ENCODE data around the gene TRUB1.
"Not testable (repeated sequence)": the region's sequence is repeated elsewhere in the genome, so short reads cannot be mapped to it uniquely, and the experiment has no call there.

Gene TRUB1

GRCh38 chr10:114937962-114938855 is at the start of gene TRUB1:
Gene TRUB1, plus strand, starts transcription at chr10:114938195. Its CDS starts 59 bp downstream, at chr10:114938254.
- no peaks in the 10 kb centered on the region for H3K9me3 Mint-ChIP-seq (ENCODE audit: low read depth)
- H3K36me3 Mint-ChIP-seq = peaks cover 4% of the 10 kb centered on the region
- H3K27ac Mint-ChIP-seq = peak within 1 kb of the TSS; percentile 96
- no peaks in the 10 kb centered on the region for H3K27me3 Mint-ChIP-seq
- H3K4me3 Mint-ChIP-seq = peak within 1 kb of the TSS; percentile 97
- H3K4me1 Mint-ChIP-seq (ENCODE audit: low read depth) = peaks cover 37% of the 10 kb centered on the region

DNA sequence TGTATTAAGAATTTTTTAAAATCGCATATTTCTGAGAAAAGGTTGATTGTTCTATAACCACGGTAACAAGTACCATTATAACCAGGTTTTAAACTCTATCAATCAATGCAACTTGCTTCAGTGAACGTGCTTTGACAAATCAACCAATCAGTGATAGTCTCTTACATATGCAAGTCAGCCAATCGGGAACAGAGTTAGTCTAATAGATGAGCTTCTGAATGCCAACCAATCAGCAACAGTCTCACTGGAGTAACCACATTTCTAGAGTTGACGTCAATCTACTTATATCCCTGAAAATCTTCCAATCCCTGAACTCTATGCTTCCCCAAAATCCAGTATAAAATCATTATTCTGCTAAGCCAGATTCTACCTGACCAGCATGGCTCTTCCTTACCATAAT is 44.7 kb upstream of the TRUB1 start:
- no peak overlapping the region for H3K4me3 Mint-ChIP-seq
- H3K36me3 Mint-ChIP-seq = no peaks in the 10 kb centered on the region
- H3K27ac Mint-ChIP-seq = no peak overlapping the region

GRCh38 chr10:114894911-114895310 is 43.1 kb upstream of the TRUB1 start:
- no peaks in the 10 kb centered on the region for H3K36me3 Mint-ChIP-seq
- no peak overlapping the region for H3K4me3 Mint-ChIP-seq
- no peak overlapping the region for H3K27ac Mint-ChIP-seq
- H3K4me1 Mint-ChIP-seq (ENCODE audit: low read depth) = no peaks in the 10 kb centered on the region
- H3K27me3 Mint-ChIP-seq = no peaks in the 10 kb centered on the region
- no peaks in the 10 kb centered on the region for H3K9me3 Mint-ChIP-seq (ENCODE audit: low read depth)

More for the DNA sequence above, 44.7 kb upstream of the TRUB1 start:
- peaks cover 4% of the 10 kb centered on the region for H3K27me3 Mint-ChIP-seq
- no peaks in the 10 kb centered on the region for H3K9me3 Mint-ChIP-seq (ENCODE audit: low read depth)
- H3K4me1 Mint-ChIP-seq (ENCODE audit: low read depth) = no peaks in the 10 kb centered on the region

- not testable (repeated sequence) for H3K4me1 Mint-ChIP-seq (ENCODE audit: low read depth); H3K27me3 Mint-ChIP-seq; H3K27ac Mint-ChIP-seq; H3K4me3 Mint-ChIP-seq; H3K9me3 Mint-ChIP-seq (ENCODE audit: low read depth); H3K36me3 Mint-ChIP-seq
Observed at GRCh38 chr10:114897011-114897410, 41.0 kb upstream of the TRUB1 start.

DNA sequence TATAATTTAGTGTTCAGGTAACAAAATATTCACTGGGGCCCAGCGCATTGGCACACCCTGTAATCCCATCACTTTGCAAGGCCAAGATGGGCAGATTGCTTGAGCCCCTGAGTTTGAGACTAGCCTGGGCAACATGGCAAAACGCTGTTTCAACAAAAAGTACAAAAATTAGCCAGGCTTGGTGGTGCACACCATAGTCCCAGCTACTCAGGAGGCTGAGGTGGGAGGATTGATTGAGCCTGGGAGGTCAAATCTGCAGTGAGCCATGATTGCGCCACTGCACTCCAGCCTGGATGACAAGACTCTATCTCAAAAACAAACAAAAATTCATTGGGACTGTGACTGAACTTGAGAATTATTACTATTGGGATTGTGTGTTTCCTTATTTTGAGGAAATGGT is 40.4 kb upstream of the TRUB1 start:
- Mint-ChIP-seq H3K4me3 (no peak overlapping the region), H3K27me3 (peaks cover 5% of the 10 kb centered on the region), H3K27ac (no peak overlapping the region), H3K9me3 (ENCODE audit: low read depth) (no peaks in the 10 kb centered on the region), H3K36me3 (no peaks in the 10 kb centered on the region), H3K4me1 (ENCODE audit: low read depth) (no peaks in the 10 kb centered on the region)

DNA sequence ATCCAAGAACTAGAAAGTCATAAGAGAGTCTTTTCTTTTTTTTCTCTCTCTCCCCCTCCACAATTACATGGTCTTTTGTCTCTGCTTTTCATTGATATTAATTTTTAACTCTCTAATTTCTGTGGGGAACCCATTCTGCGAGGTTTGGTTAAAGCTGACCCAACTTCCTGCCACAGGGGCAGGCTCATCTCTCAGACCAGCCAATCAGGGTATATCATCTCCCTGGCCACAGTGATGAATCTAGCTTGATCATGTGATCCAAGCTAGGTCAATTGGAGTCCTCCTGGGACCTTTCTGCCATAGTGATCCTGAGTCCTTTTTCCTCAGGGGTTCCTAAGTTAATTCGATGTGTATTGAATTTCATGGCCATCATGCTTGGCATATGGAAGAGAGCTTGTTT is 38.0 kb upstream of the TRUB1 start:
- no peak overlapping the region for H3K4me3 Mint-ChIP-seq
- no peaks in the 10 kb centered on the region for H3K4me1 Mint-ChIP-seq (ENCODE audit: low read depth)
- H3K27me3 Mint-ChIP-seq = peaks cover 5% of the 10 kb centered on the region
- H3K9me3 Mint-ChIP-seq (ENCODE audit: low read depth) = no peaks in the 10 kb centered on the region
- no peaks in the 10 kb centered on the region for H3K36me3 Mint-ChIP-seq
- no peak overlapping the region for H3K27ac Mint-ChIP-seq

- H3K36me3 Mint-ChIP-seq = no peaks in the 10 kb centered on the region
- peaks cover 5% of the 10 kb centered on the region for H3K27me3 Mint-ChIP-seq
- no peak overlapping the region for H3K4me3 Mint-ChIP-seq
- H3K9me3 Mint-ChIP-seq (ENCODE audit: low read depth) = no peaks in the 10 kb centered on the region
- H3K27ac Mint-ChIP-seq = no peak overlapping the region
- H3K4me1 Mint-ChIP-seq (ENCODE audit: low read depth) = no peaks in the 10 kb centered on the region
Observed at GRCh38 chr10:114900658-114901057, 37.3 kb upstream of the TRUB1 start.

DNA sequence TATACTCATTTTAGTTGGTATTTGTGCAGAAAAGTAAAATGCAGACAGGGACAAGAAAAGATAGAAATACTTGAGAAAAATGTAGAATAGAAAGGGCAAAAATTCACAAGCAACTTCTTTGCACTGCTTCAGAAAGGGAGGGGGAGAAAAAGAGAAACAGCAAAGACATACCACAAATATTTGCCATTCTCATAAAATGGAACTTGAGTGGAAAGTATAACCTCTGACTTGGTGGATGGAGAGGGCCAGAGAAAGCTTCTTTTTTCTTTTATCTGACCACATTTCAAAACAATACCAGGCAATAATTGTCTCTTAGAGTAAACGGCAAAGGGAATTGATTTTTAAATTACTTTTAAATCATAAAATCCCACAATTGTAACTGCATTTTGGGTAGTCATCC is 35.8 kb upstream of the TRUB1 start:
- H3K9me3 Mint-ChIP-seq (ENCODE audit: low read depth) = no peaks in the 10 kb centered on the region
- no peak overlapping the region for H3K4me3 Mint-ChIP-seq
- H3K27me3 Mint-ChIP-seq = peaks cover 5% of the 10 kb centered on the region
- no peaks in the 10 kb centered on the region for H3K36me3 Mint-ChIP-seq
- H3K27ac Mint-ChIP-seq = no peak overlapping the region
- H3K4me1 Mint-ChIP-seq (ENCODE audit: low read depth) = no peaks in the 10 kb centered on the region

DNA sequence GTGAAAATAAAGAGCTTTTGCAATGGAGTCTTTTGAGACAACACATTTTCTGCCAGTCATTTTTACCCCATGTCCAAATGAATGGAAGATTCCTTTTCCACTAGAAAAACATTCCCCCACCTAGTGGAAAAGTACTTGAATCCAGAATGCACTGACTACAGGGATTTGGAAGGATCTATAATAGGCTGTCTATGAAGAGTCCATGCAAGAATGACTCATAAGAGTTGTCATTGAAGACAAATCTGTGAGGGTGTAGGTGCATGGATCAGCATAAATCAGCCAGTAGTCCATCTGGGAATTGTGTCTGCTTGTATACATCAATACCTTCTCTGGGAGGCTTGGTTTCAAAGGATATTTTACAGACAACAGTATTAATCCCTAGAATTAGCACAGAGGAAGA is 32.5 kb upstream of the TRUB1 start:
- Mint-ChIP-seq H3K36me3 (no peaks in the 10 kb centered on the region), H3K4me1 (ENCODE audit: low read depth) (no peaks in the 10 kb centered on the region), H3K9me3 (ENCODE audit: low read depth) (no peaks in the 10 kb centered on the region), H3K27me3 (peaks cover 5% of the 10 kb centered on the region), H3K4me3 (no peak overlapping the region), H3K27ac (no peak overlapping the region)

- Mint-ChIP-seq H3K27ac (no peak overlapping the region), H3K27me3 (peaks cover 3% of the 10 kb centered on the region)
Observed at GRCh38 chr10:114906981-114907380, 31.0 kb upstream of the TRUB1 start.

DNA sequence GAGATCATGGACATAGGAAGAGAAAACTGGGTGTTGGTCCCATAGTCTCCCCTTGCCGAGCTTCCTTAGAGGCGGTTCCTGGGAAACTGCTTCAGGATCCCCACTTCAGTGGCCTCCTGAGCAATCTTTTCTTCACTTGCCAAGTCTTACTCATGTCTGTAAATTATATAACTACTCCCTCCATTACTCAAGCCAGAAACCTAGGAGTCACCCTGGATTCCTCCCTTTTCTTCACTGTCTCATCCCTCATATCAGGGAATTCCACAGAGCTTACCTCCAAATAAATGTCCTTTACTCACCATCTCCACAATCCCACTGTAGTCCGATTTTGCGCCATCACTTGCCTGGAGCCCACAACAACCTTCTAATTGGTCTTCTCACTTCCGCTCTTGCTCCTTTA is 29.1 kb upstream of the TRUB1 start:
- H3K27ac Mint-ChIP-seq = no peak overlapping the region
- H3K4me1 Mint-ChIP-seq (ENCODE audit: low read depth) = peaks cover 1% of the 10 kb centered on the region

More at GRCh38 chr10:114906981-114907380, 31.0 kb upstream of the TRUB1 start:
- Mint-ChIP-seq H3K9me3 (ENCODE audit: low read depth) (no peaks in the 10 kb centered on the region), H3K4me3 (no peak overlapping the region), H3K4me1 (ENCODE audit: low read depth) (peaks cover 1% of the 10 kb centered on the region), H3K36me3 (no peaks in the 10 kb centered on the region)

GRCh38 chr10:114911052-114911711 is 26.8 kb upstream of the TRUB1 start:
- Mint-ChIP-seq H3K27ac (no peak overlapping the region), H3K36me3 (no peaks in the 10 kb centered on the region), H3K4me3 (no peak overlapping the region), H3K27me3 (no peaks in the 10 kb centered on the region), H3K9me3 (ENCODE audit: low read depth) (no peaks in the 10 kb centered on the region), H3K4me1 (ENCODE audit: low read depth) (peaks cover 1% of the 10 kb centered on the region)

More for the DNA sequence above, 29.1 kb upstream of the TRUB1 start:
- Mint-ChIP-seq H3K4me3 (no peak overlapping the region), H3K9me3 (ENCODE audit: low read depth) (no peaks in the 10 kb centered on the region), H3K36me3 (no peaks in the 10 kb centered on the region), H3K27me3 (no peaks in the 10 kb centered on the region)

DNA sequence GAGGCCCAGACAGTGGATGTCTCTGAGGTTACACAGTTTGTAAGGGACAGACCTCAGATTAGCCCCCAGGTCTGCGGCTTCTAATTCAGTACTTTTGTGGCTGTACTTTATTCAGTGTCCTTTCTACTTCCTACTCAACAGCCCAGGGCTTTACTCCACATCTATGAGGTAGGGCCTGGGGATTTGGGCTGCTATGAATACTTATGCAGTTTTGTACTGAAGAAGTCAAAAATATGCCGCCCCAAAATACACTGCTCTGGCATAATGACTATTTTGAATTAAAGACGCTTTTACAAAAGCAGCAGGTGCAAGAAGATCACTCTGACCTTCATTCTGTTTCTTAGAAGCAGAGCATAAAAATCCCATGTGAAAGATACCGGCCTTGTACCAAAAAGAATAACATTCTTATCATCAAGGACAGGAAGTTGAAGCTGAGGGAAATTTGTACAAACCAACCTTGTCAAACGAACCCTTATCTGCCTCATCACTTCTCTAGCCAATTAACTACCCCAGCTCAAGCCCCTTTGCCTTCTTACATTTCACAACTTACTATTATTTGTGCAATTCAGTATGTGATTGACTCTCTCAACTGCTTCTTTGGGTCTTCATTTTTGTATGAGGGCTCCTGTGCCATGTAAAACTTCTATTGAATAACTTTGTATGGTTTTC is 26.1 kb upstream of the TRUB1 start:
- no peak overlapping the region for H3K27ac Mint-ChIP-seq
- H3K27me3 Mint-ChIP-seq = no peaks in the 10 kb centered on the region
- H3K36me3 Mint-ChIP-seq = no peaks in the 10 kb centered on the region
- peaks cover 1% of the 10 kb centered on the region for H3K4me1 Mint-ChIP-seq (ENCODE audit: low read depth)
- H3K4me3 Mint-ChIP-seq = no peak overlapping the region
- no peaks in the 10 kb centered on the region for H3K9me3 Mint-ChIP-seq (ENCODE audit: low read depth)

DNA sequence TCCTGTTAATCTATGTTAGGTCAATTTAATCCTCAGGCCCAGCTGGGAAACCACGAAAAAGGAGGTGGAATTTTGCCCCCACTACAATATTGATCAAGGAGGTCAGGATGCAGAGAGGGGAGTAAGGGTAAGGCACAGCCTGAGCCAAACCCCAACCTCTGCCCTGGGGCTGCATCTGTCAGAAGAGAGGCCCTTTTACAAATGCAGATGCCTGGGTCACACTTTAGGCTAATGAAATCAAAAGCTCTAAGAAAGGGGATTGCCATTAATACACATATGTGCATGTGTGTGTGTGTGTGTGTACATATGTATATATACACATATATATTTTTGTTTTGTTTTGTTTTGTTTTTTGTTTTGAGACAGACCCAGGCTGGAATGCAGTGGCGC is 25.5 kb upstream of the TRUB1 start:
- H3K9me3 Mint-ChIP-seq (ENCODE audit: low read depth) = no peaks in the 10 kb centered on the region
- no peaks in the 10 kb centered on the region for H3K27me3 Mint-ChIP-seq
- no peaks in the 10 kb centered on the region for H3K36me3 Mint-ChIP-seq
- H3K27ac Mint-ChIP-seq = no peak overlapping the region
- H3K4me1 Mint-ChIP-seq (ENCODE audit: low read depth) = peaks cover 1% of the 10 kb centered on the region
- H3K4me3 Mint-ChIP-seq = no peak overlapping the region

DNA sequence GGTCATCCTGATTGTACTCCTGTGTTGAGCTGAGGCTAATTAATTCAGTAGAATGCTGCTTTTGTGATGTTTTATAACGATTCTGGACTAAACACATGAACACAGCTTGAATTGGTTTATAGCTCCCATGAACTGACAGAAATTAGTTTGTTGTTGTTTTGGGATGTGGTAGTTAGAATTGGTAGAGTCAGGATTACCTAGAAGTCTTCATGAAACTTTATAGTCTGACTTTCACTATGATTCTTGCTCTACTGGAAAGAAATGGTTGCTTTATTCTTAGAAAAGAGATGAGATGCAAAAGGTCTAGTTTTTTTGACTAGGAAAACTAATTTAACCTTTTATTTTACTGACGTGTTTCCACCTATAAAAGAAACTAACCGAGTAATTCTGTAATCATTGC is 23.4 kb upstream of the TRUB1 start:
- H3K4me1 Mint-ChIP-seq (ENCODE audit: low read depth) = peaks cover 1% of the 10 kb centered on the region
- H3K27me3 Mint-ChIP-seq = no peaks in the 10 kb centered on the region
- H3K27ac Mint-ChIP-seq = no peak overlapping the region
- no peaks in the 10 kb centered on the region for H3K36me3 Mint-ChIP-seq
- no peak overlapping the region for H3K4me3 Mint-ChIP-seq
- H3K9me3 Mint-ChIP-seq (ENCODE audit: low read depth) = no peaks in the 10 kb centered on the region

Data from activated naive CD8-positive, alpha-beta T cell (primary cell).